ENCODE measurements around the gene NKAIN1.

GRCh38 chr1:31238612-31238985 lies 1.1 kb downstream of the NKAIN1 start:
- TF ChIP-seq CTCF (IDR thresholded peaks at IDR 0.05) (no peak), EP300 (IDR thresholded peaks at IDR 0.05) (no peak)

Measured in ovary (tissue), 3 donors.